DMS153 (cell line): Measurements from ENCODE around the gene NCKAP5.

ENCODE experiments used
- DNase-seq: peaks from one replicate; lab custom pipeline; 2025; lab: John Stamatoyannopoulos, UW

Gene NCKAP5

DNA sequence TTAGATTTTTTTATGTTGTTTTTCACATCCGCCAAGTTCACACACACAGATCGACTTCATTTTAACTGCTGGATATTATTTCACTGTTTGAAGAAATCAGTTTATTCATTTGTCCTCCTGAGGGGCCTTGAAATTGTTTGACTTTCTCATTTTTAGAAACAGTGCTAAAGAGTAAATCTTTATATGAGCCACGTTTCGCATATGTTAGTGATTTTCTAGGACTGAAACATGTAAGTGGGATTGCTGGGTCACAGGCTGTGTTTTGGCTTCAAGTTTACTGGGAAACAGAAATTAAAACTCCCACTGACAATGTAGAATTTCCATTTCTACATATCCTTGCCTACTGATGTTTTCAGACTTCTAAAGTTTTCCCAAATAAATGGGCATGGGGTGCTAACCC, 363.8 kb downstream of the NCKAP5 start:
- DNase-seq: no peak

DNA sequence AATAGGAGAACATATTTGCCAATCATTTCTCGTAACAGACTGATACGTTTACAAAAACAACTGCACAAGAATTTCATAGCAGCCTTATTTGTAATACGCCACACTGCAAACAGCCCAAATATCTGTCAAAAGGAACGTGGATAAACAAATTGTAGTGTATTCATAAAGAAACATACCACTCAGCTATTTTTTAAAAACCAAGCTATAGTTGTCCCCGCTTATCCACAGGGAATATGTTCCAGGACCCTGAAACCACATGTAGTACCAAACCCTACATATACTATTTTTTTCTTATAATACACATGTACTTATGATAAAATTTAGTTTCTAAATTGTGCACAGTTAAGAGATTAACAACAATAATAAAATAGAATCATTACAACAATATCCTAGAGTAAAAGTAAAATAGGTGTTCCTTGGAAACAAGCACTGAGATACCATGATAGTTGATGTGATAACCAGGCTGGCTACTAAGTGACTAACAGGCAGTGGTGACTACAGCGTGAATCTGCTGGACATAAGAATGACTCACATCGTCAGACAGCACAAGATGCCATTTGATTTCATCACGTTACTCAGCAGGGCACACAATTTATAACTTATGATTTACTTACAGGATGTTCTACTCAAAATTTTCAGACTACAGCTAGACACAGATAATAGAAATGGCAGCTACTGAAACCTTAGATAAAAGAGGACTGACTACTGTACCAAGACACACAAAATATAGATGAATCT, 367.4 kb downstream of the NCKAP5 start:
- DNase-seq: no peak

DNA sequence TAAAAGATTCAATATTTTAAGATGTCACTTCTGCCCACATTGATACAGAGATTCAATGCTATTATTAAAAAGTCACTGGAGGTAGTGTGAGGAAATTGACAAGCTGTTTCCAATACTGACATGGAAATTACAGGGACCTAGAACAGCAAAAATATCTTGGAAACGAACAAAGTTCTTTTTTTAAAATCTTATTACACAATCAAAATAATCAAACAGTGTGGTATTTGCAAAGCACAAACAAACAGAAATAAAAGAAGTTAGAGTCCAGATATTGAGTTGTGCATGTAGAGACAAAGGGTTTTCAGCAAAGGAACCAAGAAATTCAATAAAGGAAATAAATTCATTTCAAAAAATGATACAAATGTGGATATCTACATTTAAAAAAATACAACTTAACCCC, 369.6 kb downstream of the NCKAP5 start:
- no peak for DNase-seq

DNA sequence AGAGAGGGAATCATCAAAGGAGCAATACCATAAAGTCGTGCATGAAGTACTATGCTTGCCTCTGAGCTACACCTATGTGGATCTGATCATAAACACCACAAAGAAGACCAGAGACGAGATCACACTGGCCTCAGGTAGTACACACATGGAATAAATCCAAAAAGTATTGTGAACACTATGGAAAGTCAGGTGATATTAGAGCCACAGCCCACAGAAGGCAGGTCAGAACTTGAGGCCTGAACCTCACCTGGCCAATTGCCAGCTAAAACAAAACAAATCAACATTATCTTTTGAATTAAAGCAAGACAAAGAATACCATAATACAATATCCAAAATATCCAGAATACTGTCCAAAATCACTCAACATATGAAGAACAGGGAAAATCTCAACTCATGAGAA, 371.1 kb downstream of the NCKAP5 start:
- DNase-seq: no peak

DNA sequence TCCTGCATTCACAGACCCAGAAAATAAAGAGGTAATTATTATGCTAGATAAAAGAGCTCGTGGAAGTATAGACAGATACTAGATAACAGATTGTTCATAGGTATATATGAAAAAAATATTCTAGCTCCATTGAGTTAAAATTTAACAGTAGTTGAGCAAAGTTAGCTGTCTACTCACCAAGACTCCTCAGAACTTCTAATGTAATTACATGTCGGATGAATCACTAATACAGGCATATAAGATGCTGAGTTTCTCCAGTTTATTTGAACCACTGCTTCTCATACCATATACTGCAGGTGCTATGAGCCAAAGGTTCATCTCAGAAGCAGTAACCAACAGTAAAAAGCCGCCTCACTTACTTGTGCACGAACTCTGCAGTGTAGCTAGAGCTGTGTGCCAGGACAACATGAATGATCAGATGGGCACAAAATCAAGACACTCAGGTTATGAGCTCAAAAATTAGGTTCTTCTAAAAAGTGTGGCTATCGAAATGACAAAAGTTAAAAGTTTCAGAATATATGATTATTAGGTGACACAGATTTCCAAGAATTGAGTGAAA, 373.4 kb downstream of the NCKAP5 start:
- no peak for DNase-seq

DNA sequence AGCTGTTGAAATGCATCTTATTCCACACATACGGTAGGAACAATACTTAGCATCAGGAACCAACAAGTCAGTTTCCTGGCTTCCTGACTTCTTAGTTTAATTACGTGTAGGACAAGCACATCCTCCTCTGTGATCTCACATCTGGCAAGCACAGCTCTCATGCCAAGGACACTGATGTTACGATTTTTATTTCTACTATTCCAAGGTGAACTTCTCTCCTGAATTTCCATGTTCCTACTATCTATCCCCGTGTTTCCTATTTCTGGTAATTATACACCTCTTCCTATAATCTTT, 374.0 kb downstream of the NCKAP5 start:
- no peak for DNase-seq

DNA sequence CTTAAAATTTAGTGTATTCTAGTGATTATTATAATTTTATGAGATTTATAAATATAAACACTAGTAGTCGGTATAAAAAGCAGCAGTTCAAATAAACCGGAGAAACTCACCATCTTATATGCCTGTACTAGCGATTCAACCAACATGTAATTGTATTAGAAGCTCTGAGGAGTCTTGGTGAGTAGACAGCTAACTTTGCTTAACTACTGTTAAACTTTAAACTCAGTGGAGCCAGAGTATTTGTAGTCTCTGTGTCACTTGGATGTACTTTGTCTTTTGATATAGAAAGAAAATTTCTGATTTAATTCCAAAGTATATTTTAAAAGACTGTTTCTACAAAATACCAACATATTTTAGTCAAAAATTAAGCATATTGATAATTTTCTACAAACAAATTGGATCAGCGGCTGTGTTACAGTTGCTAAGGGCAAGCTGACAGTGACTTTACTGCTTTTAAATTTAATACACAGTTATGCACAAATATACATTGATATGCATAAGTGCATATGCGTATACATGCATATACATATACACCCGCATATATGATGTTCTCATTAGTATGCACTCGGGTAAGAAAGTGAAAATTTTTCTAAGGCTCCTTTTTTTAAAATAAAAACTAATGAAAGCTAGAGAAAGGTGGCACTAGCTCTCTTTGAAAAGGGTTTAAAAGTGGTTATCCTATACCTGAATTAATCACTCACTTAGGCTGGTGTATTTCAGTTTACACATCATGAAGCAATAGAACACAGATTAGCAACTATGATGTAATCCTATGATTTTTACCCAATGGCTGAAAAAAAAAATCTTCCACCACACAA, 374.5 kb downstream of the NCKAP5 start:
- no peak for DNase-seq

DNA sequence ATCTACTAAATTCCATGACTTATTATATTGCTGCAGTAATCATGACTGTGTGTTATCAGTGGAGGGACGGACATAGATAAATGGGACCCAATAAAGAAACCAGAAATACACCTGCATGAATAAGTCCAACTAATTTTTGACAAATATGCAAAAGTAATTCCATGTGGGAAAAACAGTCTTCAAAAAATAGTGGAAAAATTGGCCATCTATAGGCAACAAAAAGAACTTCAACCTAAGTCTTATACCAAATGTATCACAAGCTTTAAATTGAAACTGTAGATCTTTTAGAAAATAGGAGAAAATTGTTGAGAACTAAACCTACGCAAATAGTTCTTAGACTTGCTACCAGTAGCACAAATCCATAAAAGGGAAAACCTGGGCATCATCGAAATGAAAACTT, 376.2 kb downstream of the NCKAP5 start:
- DNase-seq: no peak

DNA sequence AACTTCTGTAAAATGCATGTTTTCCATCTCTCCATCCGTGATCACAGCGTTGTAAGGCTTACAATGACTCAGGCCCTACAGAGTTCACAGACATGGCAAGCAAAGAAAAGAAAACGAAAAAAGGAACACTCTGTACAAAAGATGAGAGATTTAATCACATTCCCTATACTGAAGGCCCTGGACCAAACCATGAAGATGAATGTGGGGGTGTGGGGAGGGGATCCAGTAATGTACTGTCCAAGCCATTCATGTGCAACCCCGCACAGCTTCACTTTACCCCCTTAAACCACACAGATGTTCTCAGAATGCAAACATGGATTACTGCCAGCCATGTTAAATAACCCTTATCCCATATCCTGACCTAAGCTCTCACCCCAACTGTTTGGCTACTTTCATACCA, 391.1 kb downstream of the NCKAP5 start:
- no peak for DNase-seq

DNA sequence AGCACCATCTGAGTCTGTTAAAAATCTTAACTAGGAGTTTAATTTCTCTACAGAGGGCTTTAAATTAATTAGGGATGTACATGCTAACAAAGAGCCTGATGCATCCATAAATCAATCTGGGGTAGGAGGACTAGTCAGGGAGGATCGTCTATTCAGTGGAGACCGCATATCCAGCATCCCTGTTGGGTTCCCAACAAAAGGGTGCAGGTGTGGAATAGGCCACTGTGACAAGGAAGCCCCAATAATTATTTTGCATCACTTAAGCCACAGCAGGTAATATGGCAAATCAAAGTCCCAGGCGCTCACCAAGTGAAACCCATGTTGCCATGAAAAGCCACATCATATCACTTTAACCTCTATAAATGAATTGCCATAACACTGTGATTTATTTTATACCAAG, 392.3 kb downstream of the NCKAP5 start:
- no peak for DNase-seq

DNA sequence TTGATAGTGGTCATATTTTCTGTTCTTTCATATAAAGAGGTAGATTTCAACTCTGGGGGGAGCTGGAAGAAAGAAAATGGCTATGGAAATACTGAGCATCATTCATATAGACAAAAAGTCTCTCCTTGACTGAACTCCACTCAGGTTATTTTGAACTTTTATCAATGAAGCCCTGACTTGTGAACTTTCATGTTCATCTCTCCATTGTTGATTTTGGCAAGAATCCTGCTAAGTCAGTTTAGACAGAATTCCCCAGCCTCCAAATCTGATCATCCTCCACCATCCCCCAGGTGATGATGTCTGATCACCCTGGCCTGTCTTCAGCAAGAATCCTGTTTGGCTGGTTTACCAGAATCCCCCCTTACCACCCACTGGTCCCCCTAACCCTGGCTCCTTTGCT, 395.0 kb downstream of the NCKAP5 start:
- DNase-seq: no peak

DNA sequence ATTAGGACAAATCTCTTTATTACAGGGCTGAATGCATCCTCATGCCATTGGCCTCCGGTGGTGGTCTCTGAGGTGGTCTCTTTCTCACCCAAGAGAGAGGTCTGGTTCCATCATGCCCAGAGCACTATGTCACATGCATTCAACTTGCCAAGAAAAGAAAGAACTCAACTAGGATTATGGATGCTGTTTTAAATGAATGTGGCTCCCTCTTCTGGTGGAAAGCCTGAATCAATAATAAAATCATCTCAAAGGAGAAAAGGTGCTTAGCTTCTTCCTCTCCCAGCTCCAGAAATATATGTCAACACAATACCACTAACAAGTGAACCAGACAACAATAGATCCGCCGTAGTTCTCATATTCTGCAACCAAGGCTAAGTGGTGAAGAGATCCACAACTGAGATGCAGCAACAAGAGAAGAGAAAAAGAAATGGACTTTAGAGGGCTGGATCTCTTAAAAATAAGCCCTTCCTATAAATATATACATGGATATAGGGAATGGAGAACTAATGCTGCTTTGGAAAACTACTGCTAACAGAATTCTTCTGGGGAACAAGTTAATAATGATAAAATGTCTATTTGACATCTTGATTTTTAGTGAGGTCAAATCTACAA, 396.8 kb downstream of the NCKAP5 start:
- peak; percentile 81 for DNase-seq

DNA sequence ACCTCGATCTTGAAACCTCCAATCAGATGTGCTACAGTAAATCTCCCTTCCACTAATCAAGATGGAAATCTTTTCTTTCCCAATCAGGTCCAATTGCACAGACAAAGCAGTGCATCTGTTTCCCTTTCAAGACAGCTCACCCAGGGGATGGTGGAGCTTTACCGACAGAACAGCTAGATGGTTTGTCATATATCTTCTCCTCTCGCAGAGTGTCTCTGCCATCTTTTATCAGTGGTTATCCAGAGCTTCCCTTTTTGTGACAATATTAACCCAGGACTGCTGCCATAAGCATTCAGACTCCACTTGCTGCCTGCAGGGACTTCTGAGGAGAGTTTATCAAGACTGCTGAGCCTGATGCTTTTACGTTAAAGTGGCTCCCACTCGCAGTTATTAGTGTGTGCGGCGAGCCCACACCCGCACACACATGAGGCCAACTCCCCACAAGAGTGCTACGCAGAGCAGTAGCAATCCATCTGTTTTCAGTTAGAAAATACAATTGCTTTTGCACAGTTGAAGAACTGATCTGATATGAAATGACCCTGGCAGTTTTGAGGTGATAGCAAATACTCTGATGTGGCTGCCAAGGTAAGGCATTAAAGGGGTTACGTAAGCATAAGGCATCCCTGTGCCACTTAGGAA, 398.9 kb downstream of the NCKAP5 start:
- no peak for DNase-seq

DNA sequence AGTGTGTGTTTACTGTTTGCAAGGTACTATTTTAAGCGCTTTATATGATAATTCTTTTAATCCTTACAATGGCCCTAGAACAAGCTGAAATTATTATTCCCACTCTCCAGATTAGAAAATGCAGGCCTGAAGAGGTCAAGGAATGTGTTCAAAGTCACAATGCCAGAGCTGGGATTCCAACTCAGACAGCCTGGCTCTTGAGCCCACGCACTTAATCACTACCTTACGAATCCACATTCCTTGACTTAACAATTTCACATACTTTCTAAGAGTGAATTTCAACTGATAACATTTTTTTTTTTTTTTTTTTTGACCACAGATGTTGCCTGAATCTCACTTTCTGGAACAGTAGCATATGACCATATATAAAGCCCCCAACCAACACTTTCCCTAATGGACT, 400.3 kb downstream of the NCKAP5 start:
- DNase-seq: no peak

DNA sequence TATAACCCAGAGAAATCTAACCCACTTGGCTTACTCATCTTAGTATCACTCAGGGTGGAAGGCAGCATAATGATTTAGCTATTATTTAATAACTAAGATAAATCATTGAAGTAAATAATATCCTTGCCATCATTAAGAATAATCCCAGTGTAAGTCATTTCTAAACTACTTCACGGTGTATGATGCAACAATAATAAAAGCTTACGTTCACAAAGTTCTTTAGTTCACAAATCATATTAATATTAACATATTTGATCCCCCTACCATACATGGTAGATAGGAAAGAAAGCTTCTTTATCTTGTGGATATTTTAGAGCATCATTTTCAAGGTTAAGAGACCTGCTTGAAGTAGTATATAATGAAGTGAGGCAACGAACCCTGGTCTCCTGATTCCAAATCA, 401.0 kb downstream of the NCKAP5 start:
- no peak for DNase-seq

DNA sequence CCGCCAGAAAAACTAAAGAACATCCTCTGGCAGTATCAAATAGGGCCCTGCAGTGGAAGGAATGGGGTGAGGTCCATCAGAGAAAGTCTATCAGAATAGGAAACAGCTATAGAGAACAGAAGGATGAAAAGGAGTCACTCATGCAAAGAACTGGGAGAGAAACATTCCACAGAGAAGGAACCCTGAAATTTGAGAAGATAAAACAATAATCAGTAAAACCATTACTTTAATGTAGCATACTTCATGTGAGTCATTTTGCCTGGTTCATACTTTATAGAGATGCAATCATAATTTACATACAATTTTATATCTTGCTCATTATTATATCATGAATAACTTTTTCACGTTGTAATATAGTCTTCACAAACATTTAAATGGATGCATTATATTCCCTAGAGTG, 402.2 kb downstream of the NCKAP5 start:
- no peak for DNase-seq

DNA sequence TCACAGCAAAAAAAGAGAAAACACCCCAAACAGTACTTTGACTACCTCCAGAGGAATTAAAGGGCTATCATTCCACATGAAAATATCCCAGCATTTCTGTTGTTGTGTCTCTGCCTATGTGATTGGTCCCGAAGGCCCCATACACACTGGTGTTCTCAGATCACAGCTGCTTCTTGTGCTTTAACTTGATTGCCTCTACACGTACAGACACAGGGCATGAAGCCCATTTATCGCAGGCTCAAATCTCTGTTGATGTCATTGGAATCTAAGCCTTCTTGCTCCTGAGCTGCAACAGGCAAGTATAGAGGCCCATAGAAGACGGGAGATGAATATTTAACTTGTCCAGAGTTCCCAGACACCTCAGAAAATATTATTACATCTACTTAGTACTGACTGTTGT, 405.2 kb downstream of the NCKAP5 start:
- DNase-seq: no peak

DNA sequence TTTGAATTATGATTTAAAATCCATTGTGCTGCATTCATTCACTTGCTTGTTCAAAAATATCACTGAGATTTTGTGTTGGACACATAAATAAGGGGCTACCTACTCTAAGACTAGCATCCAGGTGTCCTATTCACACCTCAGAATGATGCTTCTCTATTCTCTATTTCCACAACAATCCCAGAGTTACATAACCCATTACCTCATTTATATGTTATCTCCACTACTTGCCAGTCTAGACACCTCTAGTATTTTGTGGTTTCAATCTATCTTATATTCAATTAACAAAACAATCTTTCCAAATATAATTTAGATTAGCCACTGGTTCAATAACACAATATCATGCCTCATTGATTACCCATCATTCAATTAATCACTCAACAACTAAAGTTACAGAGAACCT, 409.8 kb downstream of the NCKAP5 start:
- no peak for DNase-seq

DNA sequence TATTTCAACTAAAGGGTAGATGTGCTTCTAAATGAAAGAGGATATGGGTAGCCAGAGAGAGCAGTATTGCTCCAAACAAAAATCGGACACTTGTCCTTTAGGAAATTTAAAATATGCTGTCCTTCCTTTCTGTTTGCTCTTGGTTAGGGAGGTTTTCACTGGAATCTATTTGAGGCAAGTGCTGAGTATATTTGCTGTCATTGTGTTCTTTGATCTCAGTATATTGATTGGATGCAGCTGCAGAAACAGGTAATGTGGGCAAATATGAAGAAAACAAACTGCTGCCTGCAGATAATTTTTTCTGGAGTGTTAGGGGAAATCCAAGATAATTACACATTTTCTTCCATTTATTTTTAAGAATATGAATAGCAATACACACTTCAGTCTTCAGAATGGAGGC, 410.2 kb downstream of the NCKAP5 start:
- no peak for DNase-seq

DNA sequence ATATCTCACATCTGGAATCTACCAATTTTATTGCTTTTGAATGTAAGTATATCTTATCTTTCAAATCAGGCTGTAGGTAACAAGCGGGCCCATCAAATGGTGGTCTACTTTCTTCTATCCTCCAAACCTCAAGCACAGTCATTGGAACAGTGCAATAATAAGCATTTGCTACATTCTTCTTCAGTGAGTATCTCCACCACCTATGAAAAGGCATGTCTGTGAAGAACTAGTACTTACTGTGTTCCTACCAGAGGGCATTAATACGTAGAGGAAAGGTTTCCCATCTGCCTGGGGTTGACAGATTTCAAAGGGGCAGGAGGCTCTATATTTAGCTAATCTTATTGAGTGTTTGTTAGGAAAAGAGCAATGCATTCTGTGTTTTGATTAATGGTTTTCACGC, 411.1 kb downstream of the NCKAP5 start:
- no peak for DNase-seq

DNA sequence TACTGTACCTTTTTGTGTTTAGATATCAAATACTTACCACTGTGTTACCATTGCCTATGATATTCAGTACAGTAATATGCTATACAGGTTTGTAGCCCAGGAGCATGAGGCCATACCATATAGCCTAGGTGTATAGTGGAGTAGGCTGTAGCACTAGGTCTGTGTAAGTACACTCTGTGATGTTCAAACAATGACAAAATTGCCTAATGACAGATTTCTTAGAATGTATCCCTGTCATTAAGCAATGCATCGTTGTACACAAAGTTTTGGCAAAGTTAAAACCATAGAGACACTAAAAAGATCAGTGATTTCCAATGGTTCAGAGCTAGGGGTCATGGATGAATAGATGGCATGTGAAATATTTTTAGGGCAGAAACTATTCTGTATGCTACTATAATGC, 415.5 kb downstream of the NCKAP5 start:
- no peak for DNase-seq

DNA sequence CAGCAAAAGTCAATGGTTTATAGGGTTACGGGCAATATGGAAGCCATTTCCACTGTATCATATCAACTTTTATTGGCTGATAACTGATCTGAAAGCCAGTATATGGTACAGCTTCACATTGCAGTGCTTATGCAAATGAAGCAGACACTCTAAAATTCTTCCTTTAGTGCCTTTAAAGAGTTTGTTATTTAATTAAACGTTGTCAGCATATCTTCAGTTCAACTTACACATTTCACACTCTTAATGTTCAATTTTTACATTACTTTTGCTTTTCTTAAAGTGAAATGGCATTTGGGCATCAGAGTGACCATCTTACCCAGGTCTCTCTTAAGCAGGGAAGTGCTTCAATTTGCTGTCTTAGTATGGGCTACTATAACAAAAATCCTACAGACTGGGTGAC, 420.1 kb downstream of the NCKAP5 start:
- DNase-seq: no peak

DNA sequence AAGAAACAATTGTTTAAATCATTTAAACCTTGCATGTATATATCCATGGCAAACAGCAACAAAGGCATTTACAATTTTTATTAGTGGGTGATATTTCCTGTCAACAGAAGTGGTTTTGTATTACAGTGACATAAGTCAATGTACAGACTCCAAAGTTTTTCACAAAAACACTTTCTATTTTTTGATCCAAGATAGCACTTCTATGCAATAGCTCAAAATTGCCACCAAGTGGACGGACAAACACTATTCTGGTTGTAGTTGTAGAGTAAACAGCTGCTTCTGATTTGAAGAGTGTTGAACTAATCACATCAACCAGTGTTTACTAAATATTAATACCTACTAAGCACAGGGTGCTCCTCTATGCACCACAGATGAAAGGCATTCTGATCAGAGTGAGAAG, 421.4 kb downstream of the NCKAP5 start:
- no peak for DNase-seq
